Measurements from ENCODE around the gene PNLDC1. TPM values are rescaled to one million over a fixed set of nuclear protein-coding genes. Genes with fewer than 3 reads are reported as not detected.

Gene PNLDC1
- total and polyA plus RNA-seq, 4 donors: 0.08 to 3.1 (median 0.58) TPM; not detected in 1

- TF ChIP-seq REST (IDR thresholded peaks at IDR 0.05) (no peak), MAX (IDR thresholded peaks at IDR 0.05) (no peak), ATF3 (IDR thresholded peaks at IDR 0.05) (no peak), ZBTB33 (IDR thresholded peaks at IDR 0.05) (no peak), RAD21 (IDR thresholded peaks at IDR 0.05) (no peak), TAF1 (conservative IDR thresholded peaks at IDR 0.05) (no peak), HNF4G (IDR thresholded peaks at IDR 0.05) (no peak), FOXA1 (IDR thresholded peaks at IDR 0.05) (no peak), FOXA2 (IDR thresholded peaks at IDR 0.05) (no peak), RXRA (IDR thresholded peaks at IDR 0.05) (no peak), SP1 (IDR thresholded peaks at IDR 0.05) (no peak), EGR1 (IDR thresholded peaks at IDR 0.05; ENCODE audit: low read depth in 2 of 2) (no peak), CTCF (IDR thresholded peaks at IDR 0.05; ENCODE audit: low read depth, low read length, missing input control) (no peak)
- 96% methylated on average over 4 of the region's 4 CpGs for WGBS
- no peaks in the 10 kb centered on the region for H3K27me3 ChIP-seq (ENCODE audit: control insufficient read depth in 4 of 4, insufficient read depth in 4 of 4, low read length in 3 of 4)
- H3K9me3 ChIP-seq (ENCODE audit: control insufficient read depth in 4 of 4, low read length in 3 of 4): no peaks in the 10 kb centered on the region
- no peak overlapping the region for H3K4me3 ChIP-seq (ENCODE audit: low read depth in 1 of 3, low read length in 3 of 3)
- H3K9ac ChIP-seq (ENCODE audit: low read depth in 1 of 2, low read length in 2 of 2): no peak overlapping the region
- DNase-seq (ENCODE audit: low spot score): no peak
- peaks cover 0 to 8% (median 3%) of the 10 kb centered on the region in 4 donors for H3K4me1 ChIP-seq (ENCODE audit: control insufficient read depth in 4 of 4, insufficient read depth in 4 of 4, low read length in 3 of 4)
- peaks cover 8 to 49% (median 37%) of the 10 kb centered on the region in 4 donors for H3K36me3 ChIP-seq (ENCODE audit: control insufficient read depth in 4 of 4, insufficient read depth in 3 of 4, low read depth in 1 of 4, low read length in 3 of 4)
- H3K27ac ChIP-seq (ENCODE audit: low read depth in 1 of 2, low read length in 2 of 2): no peak overlapping the region
These were observed 43.6 kb upstream of the PNLDC1 start for GRCh38 chr6:159756508-159756907.

Data from liver (tissue), 9 donors.